DND-41 (cell line): Measurements from ENCODE around the gene HACD2.

ENCODE experiments used
- CTCF ChIP-seq: IDR thresholded peaks from 2 replicates; pipeline ENCODE4 v1.5.1; 2012; ENCODE audit warnings: borderline replicate concordance, low read length, moderate library complexity, mild to moderate bottlenecking; ENCODE audit not compliant: poor library complexity, severe bottlenecking; ENCODE audit errors: extremely low read depth
- EZH2 ChIP-seq: IDR thresholded peaks from 3 replicates; pipeline ENCODE4 v1.6.1; 2012; ENCODE audit warnings: borderline replicate concordance, low read depth, mild to moderate bottlenecking, moderate library complexity, low read length, inconsistent platforms; ENCODE audit not compliant: severe bottlenecking

GRCh38 chr3:123616593-123616992 is 31.7 kb upstream of the HACD2 start:
- TF ChIP-seq CTCF = no peak
- TF ChIP-seq EZH2 = no peak
